Stimulated activated effector memory CD8-positive, alpha-beta T cell treated with anti-CD3 and anti-CD28 coated beads, Interleukin-12 subunit alpha, Interleukin-12 subunit beta, amount 100 ng/mL, for 72 hours (primary cell): ENCODE results near the gene HKDC1.

Experiments
- ATAC-seq: fragments of 150-1000 bp; cut with Tn5 transposase; 2 replicates; pipeline ENCODE4 v1.10.0; 2021
- DNase-seq, 2 donors: peaks; one replicate each; pipeline ENCODE4 v3.0.0; 2021 to 2022; ENCODE audit warnings: low spot score in 2 of 2
- H3K27ac Mint-ChIP-seq: one replicate; pipeline ENCODE4 v1.8.0; 2022; ENCODE audit warnings: mild to moderate bottlenecking, mixed read lengths
- H3K36me3 Mint-ChIP-seq: one replicate; pipeline ENCODE4 v1.8.0; 2022; ENCODE audit warnings: mild to moderate bottlenecking, mixed read lengths
- H3K4me1 Mint-ChIP-seq: one replicate; pipeline ENCODE4 v1.8.0; 2022; ENCODE audit warnings: mixed read lengths
- H3K4me3 Mint-ChIP-seq: one replicate; pipeline ENCODE4 v1.8.0; 2022; ENCODE audit warnings: mild to moderate bottlenecking, mixed read lengths
- H3K9me3 Mint-ChIP-seq: one replicate; pipeline ENCODE4 v1.8.0; 2022; ENCODE audit warnings: mixed read lengths

HKDC1 gene

GRCh38 chr10:69312528-69312927, 92.4 kb downstream of the HKDC1 start:
- Mint-ChIP-seq H3K36me3 (peaks cover 4% of the 10 kb centered on the region), H3K4me1 (peaks cover 23% of the 10 kb centered on the region), H3K27ac (peak overlapping the region; percentile 18), H3K4me3 (no peak overlapping the region), H3K9me3 (no peaks in the 10 kb centered on the region)
- DNase-seq: no peak
- no peak for ATAC-seq

GRCh38 chr10:69315100-69315542, 95.0 kb downstream of the HKDC1 start:
- Mint-ChIP-seq H3K4me3 (no peak overlapping the region), H3K27ac (peak overlapping the region; percentile 76), H3K36me3 (peaks cover 23% of the 10 kb centered on the region), H3K4me1 (peaks cover 32% of the 10 kb centered on the region), H3K9me3 (no peaks in the 10 kb centered on the region)
- ATAC-seq (no peak), DNase-seq (no peak)

- Mint-ChIP-seq H3K36me3 (peaks cover 30% of the 10 kb centered on the region), H3K27ac (peak overlapping the region; percentile 76), H3K4me1 (peaks cover 38% of the 10 kb centered on the region), H3K4me3 (peak overlapping the region; percentile 98), H3K9me3 (no peaks in the 10 kb centered on the region)
- ATAC-seq: no peak
- DNase-seq: no peak
These were observed 95.6 kb downstream of the HKDC1 start for GRCh38 chr10:69315610-69316312.

GRCh38 chr10:69316313-69317059, 96.4 kb downstream of the HKDC1 start:
- Mint-ChIP-seq H3K4me3 (peak overlapping the region; percentile 98), H3K9me3 (no peaks in the 10 kb centered on the region), H3K27ac (peak overlapping the region; percentile 96), H3K36me3 (peaks cover 37% of the 10 kb centered on the region), H3K4me1 (peaks cover 45% of the 10 kb centered on the region)
- DNase-seq (no peak), ATAC-seq (no peak)
